A673 (cell line): ENCODE data around the gene FBXL13.

Experiments
- CTCF ChIP-seq: fragments of 300-800, 200-600 bp; sonication (generic); conservative IDR thresholded peaks from 2 replicates; pipeline ENCODE4 v1.5.1; 2017; ENCODE audit warnings: low read depth, mild to moderate bottlenecking, antibody characterized with exemption, low read length, moderate library complexity, mixed read lengths
- EZH2 ChIP-seq: fragments of 200-600 bp; sonication (generic); IDR thresholded peaks from 2 replicates; pipeline ENCODE4 v1.6.1; 2017; ENCODE audit warnings: borderline replicate concordance, low read depth, mild to moderate bottlenecking, mixed read lengths, antibody characterized with exemption, low read length; ENCODE audit not compliant: poor library complexity, severe bottlenecking

GRCh38 chr7:102830197-102830596 is 244.4 kb downstream of the FBXL13 start:
- TF ChIP-seq CTCF (no peak), EZH2 (no peak)
